HG02759 (cell line): Measurements from ENCODE around the gene SLC2A13.
A peak's percentile ranks its signal among the peaks of the same experiment; 100 is the strongest.

ENCODE experiments used
- ATAC-seq: cut with Tn5 transposase; IDR thresholded peaks from one replicate; pipeline ENCODE4 v1.9.1; 2021; ENCODE audit warnings: mild to moderate bottlenecking, moderate library complexity; ENCODE audit not compliant: unreplicated experiment

Gene SLC2A13

GRCh38 chr12:39883411-39883810 is 222.5 kb downstream of the SLC2A13 start:
- ATAC-seq = no peak

- ATAC-seq = no peak
Measured at GRCh38 chr12:39878753-39879152, 227.1 kb downstream of the SLC2A13 start.

- ATAC-seq = no peak
Measured at GRCh38 chr12:39875721-39876120, 230.2 kb downstream of the SLC2A13 start.

- no peak for ATAC-seq
Measured at GRCh38 chr12:39874785-39875184, 231.1 kb downstream of the SLC2A13 start.

GRCh38 chr12:39873065-39873464 is 232.8 kb downstream of the SLC2A13 start:
- ATAC-seq = no peak

GRCh38 chr12:39872425-39872824 is 233.5 kb downstream of the SLC2A13 start:
- no peak for ATAC-seq

- no peak for ATAC-seq
Measured at GRCh38 chr12:39868328-39868725, 237.6 kb downstream of the SLC2A13 start.

GRCh38 chr12:39867631-39868327 is 238.1 kb downstream of the SLC2A13 start:
- no peak for ATAC-seq

- no peak for ATAC-seq
Measured at GRCh38 chr12:39866135-39866534, 239.7 kb downstream of the SLC2A13 start.

GRCh38 chr12:39860695-39861094 is 245.2 kb downstream of the SLC2A13 start:
- no peak for ATAC-seq

GRCh38 chr12:39853003-39853402 is 252.9 kb downstream of the SLC2A13 start:
- no peak for ATAC-seq

GRCh38 chr12:39852346-39852745 is 253.5 kb downstream of the SLC2A13 start:
- no peak for ATAC-seq

- peak; percentile 57 for ATAC-seq
Measured at GRCh38 chr12:39848218-39848617, 257.7 kb downstream of the SLC2A13 start.

- peak; percentile 50 for ATAC-seq
Measured at GRCh38 chr12:39846971-39847650, 258.8 kb downstream of the SLC2A13 start.

GRCh38 chr12:39846304-39846703 is 259.6 kb downstream of the SLC2A13 start:
- ATAC-seq = peak; percentile 32

- no peak for ATAC-seq
Measured at GRCh38 chr12:39840422-39840821, 265.5 kb downstream of the SLC2A13 start.

GRCh38 chr12:39839072-39839471 is 266.8 kb downstream of the SLC2A13 start:
- no peak for ATAC-seq

- peak; percentile 74 for ATAC-seq
Measured at GRCh38 chr12:39835517-39836489, 270.1 kb downstream of the SLC2A13 start.

- ATAC-seq = peak; percentile 40
Measured at GRCh38 chr12:39831587-39832315, 274.1 kb downstream of the SLC2A13 start.

GRCh38 chr12:39830852-39831520 is 274.9 kb downstream of the SLC2A13 start:
- no peak for ATAC-seq
